ES-I3 (cell line): Measurements from ENCODE around the gene UBE2G1.
"Not testable (repeated sequence)": the region's sequence is repeated elsewhere in the genome, so short reads cannot be mapped to it uniquely, and the experiment has no call there.

ENCODE experiments used
- H3K36me3 ChIP-seq: 2 replicates; pipeline ENCODE4 v1.6.1; 2013; ENCODE audit warnings: mild to moderate bottlenecking, low read length, control low read depth, moderate library complexity; ENCODE audit not compliant: insufficient read depth
- H3K4me1 ChIP-seq: 2 replicates; pipeline ENCODE4 v1.6.1; 2013; ENCODE audit warnings: mild to moderate bottlenecking, control low read depth, low read length; ENCODE audit not compliant: insufficient read depth
- H3K9ac ChIP-seq: 2 replicates; pipeline ENCODE4 v1.6.1; 2013; ENCODE audit warnings: low read depth, mild to moderate bottlenecking, low read length, moderate library complexity
- H3K9me3 ChIP-seq: 2 replicates; pipeline ENCODE4 v1.6.1; 2013; ENCODE audit warnings: mild to moderate bottlenecking, low read length, moderate library complexity; ENCODE audit not compliant: control insufficient read depth, insufficient read depth

The UBE2G1 gene

DNA sequence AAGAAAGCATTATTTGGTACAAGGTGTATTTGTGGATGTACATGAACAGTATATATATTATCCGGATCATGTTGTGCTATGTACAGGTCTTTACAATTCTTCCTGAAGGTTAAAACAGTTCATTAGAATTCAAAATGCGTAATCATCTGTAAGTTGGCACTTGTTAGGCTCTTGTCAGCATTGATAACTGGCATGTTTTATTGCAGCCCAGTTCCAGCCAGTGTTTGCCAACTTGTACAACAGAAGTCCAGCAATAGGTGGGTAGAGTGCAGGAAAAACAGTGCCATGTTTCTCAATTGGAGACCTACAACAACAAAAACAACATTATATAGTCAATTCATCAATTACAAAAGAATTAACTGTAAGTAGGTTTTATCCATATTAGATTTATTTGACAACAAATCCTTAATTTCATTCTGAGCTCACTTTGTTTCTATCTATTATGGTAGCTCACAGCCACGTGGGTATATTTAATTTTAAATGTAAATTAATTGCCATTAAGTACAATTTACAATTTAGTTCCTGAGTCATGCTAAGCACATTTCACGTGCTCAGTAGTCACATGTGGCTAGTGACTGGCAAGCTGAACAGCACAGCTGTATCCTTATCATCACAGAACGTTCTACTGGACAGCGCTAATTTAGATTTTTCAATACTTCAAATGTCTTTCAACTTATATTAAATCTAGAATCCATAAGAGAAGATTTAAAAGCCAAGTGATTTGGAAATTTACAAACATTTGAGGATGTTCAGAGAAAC lies 94.1 kb downstream of the UBE2G1 start:
- peaks cover 4% of the 10 kb centered on the region for H3K36me3 ChIP-seq
- no peaks in the 10 kb centered on the region for H3K9me3 ChIP-seq
- H3K4me1 ChIP-seq = no peaks in the 10 kb centered on the region
- H3K9ac ChIP-seq = no peak overlapping the region

DNA sequence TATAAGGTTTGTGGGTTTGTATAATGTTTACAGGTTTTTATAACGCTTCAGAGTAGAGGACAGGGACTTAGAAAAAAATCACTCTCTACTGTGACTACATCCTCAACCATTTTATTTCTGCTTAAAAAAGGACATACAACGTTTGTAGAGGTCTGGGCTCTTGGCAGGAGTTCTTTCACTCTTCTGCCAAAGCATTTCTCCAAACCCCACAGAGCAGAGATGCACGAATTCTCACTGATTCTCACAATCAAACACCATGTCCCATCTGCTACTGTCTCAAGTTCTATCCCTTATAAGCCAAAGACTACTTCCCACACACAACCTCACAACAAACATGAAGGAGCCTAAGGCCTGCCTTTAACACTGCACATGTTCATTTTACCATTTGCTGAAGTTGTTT lies 95.7 kb downstream of the UBE2G1 start:
- Histone ChIP-seq H3K36me3 (peaks cover 4% of the 10 kb centered on the region), H3K4me1 (no peaks in the 10 kb centered on the region), H3K9me3 (no peaks in the 10 kb centered on the region), H3K9ac (no peak overlapping the region)

DNA sequence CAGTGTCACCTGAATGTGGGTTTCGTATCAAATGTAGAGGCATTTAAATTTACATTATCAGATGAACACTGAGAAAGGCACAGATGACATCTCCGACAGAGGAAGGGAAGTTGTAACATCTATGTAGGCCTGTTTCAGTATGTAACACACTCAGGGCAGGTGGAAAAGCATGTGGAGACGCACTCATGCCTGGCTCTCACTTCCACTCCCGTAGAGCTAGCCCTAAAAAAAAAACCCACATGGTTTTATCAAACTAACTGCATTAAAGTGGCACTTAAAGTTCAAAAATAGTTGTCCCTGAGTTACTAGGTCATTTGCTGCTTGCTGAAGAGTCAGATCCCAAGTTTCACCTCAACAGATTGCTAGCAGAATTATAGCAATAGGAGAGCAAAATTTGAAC lies 96.6 kb downstream of the UBE2G1 start:
- Histone ChIP-seq H3K9ac (no peak overlapping the region), H3K9me3 (no peaks in the 10 kb centered on the region), H3K4me1 (no peaks in the 10 kb centered on the region), H3K36me3 (peaks cover 4% of the 10 kb centered on the region)

GRCh38 chr17:4267402-4267801 lies 99.1 kb downstream of the UBE2G1 start:
- no peaks in the 10 kb centered on the region for H3K4me1 ChIP-seq
- peaks cover 4% of the 10 kb centered on the region for H3K36me3 ChIP-seq
- H3K9me3 ChIP-seq = no peaks in the 10 kb centered on the region
- no peak overlapping the region for H3K9ac ChIP-seq

DNA sequence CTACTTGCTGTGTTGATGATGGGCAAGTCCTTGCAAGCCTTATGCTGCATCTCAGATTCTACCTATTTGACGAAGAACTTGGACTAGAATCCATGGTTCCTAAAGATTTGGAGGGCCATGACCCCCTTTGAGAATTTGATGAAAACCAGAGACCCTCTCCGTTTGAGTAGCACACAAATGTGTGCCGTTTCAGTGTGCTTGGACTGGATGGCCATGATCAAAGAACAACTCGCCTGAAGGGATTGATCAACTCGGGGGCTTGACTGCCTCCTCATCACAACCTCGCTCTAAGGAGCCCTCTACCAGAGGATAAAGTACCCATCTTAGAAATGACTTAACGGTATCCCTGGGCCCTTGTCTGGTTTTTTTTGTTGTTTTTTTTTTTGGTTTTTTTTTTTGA lies 99.9 kb downstream of the UBE2G1 start:
- peaks cover 4% of the 10 kb centered on the region; the same call in 1 of the 2 replicates for H3K36me3 ChIP-seq
- no peaks in the 10 kb centered on the region for H3K4me1 ChIP-seq
- H3K9ac ChIP-seq = no peak overlapping the region
- H3K9me3 ChIP-seq = no peaks in the 10 kb centered on the region

DNA sequence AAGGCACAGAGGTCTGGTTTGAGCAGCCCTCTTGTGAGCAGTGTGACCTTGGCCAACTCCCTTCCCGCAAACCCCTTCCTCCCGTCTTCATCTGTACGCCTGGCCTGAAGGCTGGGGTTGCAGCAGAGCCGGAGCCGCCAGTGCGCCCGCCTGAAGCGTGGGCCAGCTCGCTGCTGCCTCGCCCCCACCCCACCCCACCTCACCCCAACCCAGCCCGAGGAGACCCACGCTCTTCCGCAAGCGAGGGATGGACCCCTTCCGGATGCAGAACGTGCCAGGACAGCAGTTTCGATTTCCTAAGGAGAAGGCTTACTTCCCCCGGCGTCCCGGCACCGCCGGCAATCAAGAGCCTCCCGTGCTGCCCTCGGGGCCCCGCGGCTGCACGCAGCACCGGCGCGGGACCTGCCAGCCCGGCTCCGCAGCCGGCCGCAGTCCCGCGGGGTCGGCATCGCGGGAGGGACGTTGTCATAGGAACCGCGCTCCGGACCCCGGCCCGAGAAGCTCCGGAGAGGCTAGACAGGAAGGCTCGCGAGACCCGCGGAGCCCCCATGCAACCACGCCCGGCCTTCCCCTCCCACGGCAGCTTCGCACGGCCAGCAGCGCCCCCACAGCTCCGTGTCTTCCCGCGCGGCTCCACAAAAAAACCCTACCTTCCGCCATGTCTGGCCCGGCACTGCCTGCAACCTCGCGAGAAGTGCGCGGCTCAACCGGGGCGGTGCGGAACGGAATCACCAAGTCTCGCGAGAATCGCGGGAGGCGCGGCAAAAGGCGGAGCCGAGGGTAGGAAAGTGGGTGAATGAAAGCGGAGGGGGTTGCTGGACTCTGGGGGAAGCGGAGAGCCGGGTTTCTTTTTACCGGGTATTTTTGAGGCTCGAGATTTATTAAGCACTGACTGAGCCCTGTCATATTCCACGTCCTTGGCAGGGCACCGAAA lies 102.9 kb downstream of the UBE2G1 start, which contains the start of gene ANKFY1:
ANKFY1 (minus strand) TSS at position 698 of the 934 bp plus-strand sequence; CDS start at position 660, 38 bp downstream.
- Histone ChIP-seq H3K9ac (peak within 1 kb of the TSS; percentile 56), H3K4me1 (no peaks in the 10 kb centered on the region), H3K36me3 (no peaks in the 10 kb centered on the region; the same call in 1 of the 2 replicates), H3K9me3 (no peaks in the 10 kb centered on the region)

DNA sequence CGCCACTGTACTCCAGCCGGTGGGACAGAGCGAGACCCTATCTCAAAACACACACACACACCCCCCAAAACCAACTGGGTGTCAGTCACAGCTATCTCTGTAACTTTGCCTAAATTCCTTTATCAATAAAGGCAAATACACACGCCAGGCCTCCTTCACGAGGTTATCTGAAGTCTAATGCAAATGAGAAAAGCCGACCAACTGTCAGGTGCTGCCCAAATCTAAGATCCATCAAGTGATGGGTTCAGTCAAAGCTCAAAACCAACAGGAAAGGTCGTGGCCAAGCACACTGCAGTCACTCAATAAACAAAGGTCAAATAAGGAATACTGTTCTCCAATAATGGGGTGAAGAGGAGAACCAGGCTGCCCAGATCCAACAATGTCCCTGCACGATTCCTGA lies 103.8 kb downstream of the UBE2G1 start:
- H3K9me3 ChIP-seq = no peaks in the 10 kb centered on the region
- H3K36me3 ChIP-seq = no peaks in the 10 kb centered on the region; the same call in 1 of the 2 replicates
- no peaks in the 10 kb centered on the region for H3K4me1 ChIP-seq
- H3K9ac ChIP-seq = peak overlapping the region; percentile 56

DNA sequence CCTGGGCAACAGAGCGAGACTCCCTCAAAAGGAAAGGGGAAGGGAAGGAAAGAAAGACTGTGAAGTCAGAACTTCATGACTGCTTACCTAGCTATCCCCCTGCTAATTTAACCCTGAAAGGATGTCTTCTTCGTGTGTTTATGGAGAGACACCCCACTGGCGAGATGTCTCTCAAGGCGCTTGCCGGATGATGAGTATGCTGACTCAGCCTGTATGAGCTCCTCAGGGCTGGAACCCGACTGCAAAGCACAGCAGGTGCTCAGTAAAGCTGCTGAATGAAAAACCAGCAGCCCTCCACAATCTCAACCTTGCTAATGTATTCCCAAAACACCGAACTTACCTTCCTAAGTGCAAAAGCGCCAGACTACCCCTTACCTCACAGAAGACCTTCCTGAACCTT lies 105.0 kb downstream of the UBE2G1 start:
- no peaks in the 10 kb centered on the region for H3K9me3 ChIP-seq
- no peaks in the 10 kb centered on the region; the same call in 1 of the 2 replicates for H3K36me3 ChIP-seq
- no peaks in the 10 kb centered on the region for H3K4me1 ChIP-seq
- H3K9ac ChIP-seq = no peak overlapping the region

GRCh38 chr17:4258867-4259266 lies 107.6 kb downstream of the UBE2G1 start:
- H3K36me3 ChIP-seq = no peaks in the 10 kb centered on the region; the same call in 1 of the 2 replicates
- H3K9ac ChIP-seq = no peak overlapping the region

GRCh38 chr17:4256952-4257351 lies 109.5 kb downstream of the UBE2G1 start:
- H3K36me3 ChIP-seq = no peaks in the 10 kb centered on the region; the same call in 1 of the 2 replicates
- H3K9ac ChIP-seq = no peak overlapping the region
- no peaks in the 10 kb centered on the region for H3K4me1 ChIP-seq
- H3K9me3 ChIP-seq = no peaks in the 10 kb centered on the region; the same call in none of the 2 replicates

More at GRCh38 chr17:4258867-4259266, 107.6 kb downstream of the UBE2G1 start:
- Histone ChIP-seq H3K4me1 (no peaks in the 10 kb centered on the region), H3K9me3 (no peaks in the 10 kb centered on the region; the same call in none of the 2 replicates)

DNA sequence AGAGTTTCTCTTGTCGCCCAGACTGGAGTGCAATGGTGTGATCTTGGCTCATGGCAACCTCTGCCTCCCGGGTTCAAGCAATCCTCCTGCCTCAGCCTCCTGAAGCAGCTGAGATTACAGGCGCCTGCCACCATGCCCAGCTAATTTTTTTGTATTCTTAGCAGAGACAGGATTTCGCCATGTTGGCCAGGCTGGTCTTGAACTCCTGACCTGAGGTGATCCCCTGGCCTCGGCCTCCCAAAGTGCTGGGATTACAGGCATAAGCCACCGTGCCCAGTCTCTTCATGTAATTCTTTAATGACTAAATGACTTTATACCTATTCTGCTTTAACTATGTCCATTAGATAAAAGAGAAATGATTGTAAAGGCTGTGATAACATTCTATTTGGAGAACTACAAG lies 111.2 kb downstream of the UBE2G1 start:
- H3K9ac ChIP-seq, H3K36me3 ChIP-seq, H3K9me3 ChIP-seq, H3K4me1 ChIP-seq: not testable (repeated sequence)

GRCh38 chr17:4250887-4251286 lies 115.6 kb downstream of the UBE2G1 start:
- H3K9me3 ChIP-seq = no peaks in the 10 kb centered on the region; the same call in none of the 2 replicates
- no peak overlapping the region for H3K9ac ChIP-seq
- H3K4me1 ChIP-seq = peaks cover 26% of the 10 kb centered on the region
- H3K36me3 ChIP-seq = 0 out of 2 replicates have a peak, but pooled peaks cover 5% of the 10 kb centered on the region

DNA sequence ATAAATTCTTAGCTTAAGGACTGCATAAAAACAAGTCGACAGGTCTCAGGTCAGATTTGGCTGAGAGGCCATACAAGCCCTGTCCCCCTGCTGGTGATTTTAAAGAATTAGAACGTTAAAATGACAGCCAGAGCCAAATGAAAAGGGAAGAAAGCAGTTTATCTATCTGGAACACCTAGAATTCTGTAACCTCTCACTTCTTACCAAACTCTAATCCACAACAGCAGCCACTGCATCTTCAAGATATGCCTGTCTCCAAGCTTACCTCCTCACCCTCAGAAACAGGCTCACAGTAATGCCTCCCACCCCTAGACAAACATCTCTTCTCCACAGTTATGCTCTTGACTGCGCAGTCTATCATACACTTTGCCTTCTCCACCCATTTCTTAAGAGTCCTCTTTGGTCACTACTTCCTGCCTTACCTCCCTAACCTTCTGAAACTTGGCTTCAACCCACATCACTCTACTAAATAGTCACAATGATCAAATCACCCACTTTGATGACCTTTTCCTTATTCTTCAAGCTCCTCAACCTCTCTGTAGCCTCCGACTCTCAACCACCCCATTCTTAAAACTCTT lies 116.9 kb downstream of the UBE2G1 start:
- peaks cover 26% of the 10 kb centered on the region for H3K4me1 ChIP-seq
- H3K9me3 ChIP-seq = no peaks in the 10 kb centered on the region; the same call in 1 of the 2 replicates
- H3K9ac ChIP-seq = no peak overlapping the region
- H3K36me3 ChIP-seq = 0 out of 2 replicates have a peak, but pooled peaks cover 5% of the 10 kb centered on the region
